Stimulated activated CD8-positive, alpha-beta memory T cell treated with anti-CD3 and anti-CD28 coated beads, Interleukin-2, amount 100 ng/mL, for 48 hours (primary cell): ENCODE data around the gene XYLT1.
A peak's percentile ranks its signal among the peaks of the same experiment; 100 is the strongest.
"Not testable (repeated sequence)": the region's sequence is repeated elsewhere in the genome, so short reads cannot be mapped to it uniquely, and the experiment has no call there.

Experiments used
- DNase-seq, 2 donors: peaks; one replicate each; pipeline ENCODE4 v3.0.0-alpha.2; 2020; ENCODE audit warnings: low read depth in 2 of 2

Gene XYLT1

GRCh38 chr16:17308186-17308585, 162.6 kb downstream of the XYLT1 start:
- DNase-seq, result no peak

- no peak for DNase-seq
Observed at GRCh38 chr16:17307504-17307903, 163.3 kb downstream of the XYLT1 start.

GRCh38 chr16:17306745-17307144, 164.0 kb downstream of the XYLT1 start:
- DNase-seq, result no peak

- not testable (repeated sequence) for DNase-seq
Observed at GRCh38 chr16:17306211-17306610, 164.5 kb downstream of the XYLT1 start.

- peak; percentile 17 to 36 for DNase-seq
Observed at GRCh38 chr16:17305694-17306093, 165.1 kb downstream of the XYLT1 start.

GRCh38 chr16:17304491-17305119, 166.2 kb downstream of the XYLT1 start:
- no peak for DNase-seq

GRCh38 chr16:17304106-17304490, 166.7 kb downstream of the XYLT1 start:
- no peak for DNase-seq

GRCh38 chr16:17303101-17303500, 167.7 kb downstream of the XYLT1 start:
- no peak for DNase-seq

- no peak for DNase-seq
Observed at GRCh38 chr16:17302620-17303019, 168.1 kb downstream of the XYLT1 start.

- DNase-seq, result no peak
Observed at GRCh38 chr16:17302214-17302613, 168.5 kb downstream of the XYLT1 start.

GRCh38 chr16:17301593-17302135, 169.1 kb downstream of the XYLT1 start:
- no peak for DNase-seq

- no peak for DNase-seq
Observed at GRCh38 chr16:17301184-17301583, 169.6 kb downstream of the XYLT1 start.

GRCh38 chr16:17299790-17300189, 171.0 kb downstream of the XYLT1 start:
- DNase-seq, result no peak

- no peak for DNase-seq
Observed at GRCh38 chr16:17298238-17298637, 172.5 kb downstream of the XYLT1 start.

- DNase-seq, result no peak
Observed at GRCh38 chr16:17296431-17296830, 174.3 kb downstream of the XYLT1 start.

- no peak for DNase-seq
Observed at GRCh38 chr16:17295948-17296347, 174.8 kb downstream of the XYLT1 start.

GRCh38 chr16:17294856-17295255, 175.9 kb downstream of the XYLT1 start:
- no peak for DNase-seq

- DNase-seq, result no peak
Observed at GRCh38 chr16:17293813-17294558, 176.8 kb downstream of the XYLT1 start.

- no peak for DNase-seq
Observed at GRCh38 chr16:17291289-17291688, 179.5 kb downstream of the XYLT1 start.

GRCh38 chr16:17289674-17290635, 180.8 kb downstream of the XYLT1 start:
- DNase-seq, result no peak

- no peak for DNase-seq
Observed at GRCh38 chr16:17289050-17289449, 181.7 kb downstream of the XYLT1 start.

- DNase-seq, result no peak
Observed at GRCh38 chr16:17287166-17287800, 183.5 kb downstream of the XYLT1 start.
